HFF-Myc (cell line): ENCODE results near the gene OXT.
A peak's percentile ranks its signal among the peaks of the same experiment; 100 is the strongest.

Experiments
- DNase-seq: peaks from one replicate; pipeline ENCODE4 v3.0.0-alpha.2; 2011; ENCODE audit warnings: low read depth; ENCODE audit errors: extremely low read depth
- H3K4me3 ChIP-seq: replicated peaks from 2 replicates; pipeline ENCODE4 v1.5.1; 2011; ENCODE audit warnings: low read depth, mild to moderate bottlenecking, control low read depth, low read length
- CTCF ChIP-seq: IDR thresholded peaks from 2 replicates; pipeline ENCODE4 v1.5.1; 2012; ENCODE audit warnings: mild to moderate bottlenecking, low read depth, low read length, control low read depth; ENCODE audit errors: missing control alignments

The OXT gene

GRCh38 chr20:3106658-3107463, 35.4 kb downstream of the OXT start:
- DNase-seq, result no peak
- no peak overlapping the region for H3K4me3 ChIP-seq
- no peak for TF ChIP-seq CTCF

GRCh38 chr20:3107464-3108025, 36.1 kb downstream of the OXT start:
- H3K4me3 ChIP-seq, result no peak overlapping the region
- no peak for TF ChIP-seq CTCF
- DNase-seq, result no peak

GRCh38 chr20:3109350-3110302, 38.2 kb downstream of the OXT start:
- DNase-seq, result no peak
- H3K4me3 ChIP-seq, result no peak overlapping the region
- TF ChIP-seq CTCF, result no peak

- DNase-seq, result no peak
- no peak overlapping the region for H3K4me3 ChIP-seq
- TF ChIP-seq CTCF, result no peak
These were observed 40.1 kb downstream of the OXT start for GRCh38 chr20:3111507-3111906.

GRCh38 chr20:3111995-3112394, 40.6 kb downstream of the OXT start:
- TF ChIP-seq CTCF, result no peak
- no peak for DNase-seq
- no peak overlapping the region for H3K4me3 ChIP-seq

GRCh38 chr20:3115190-3116107, 44.0 kb downstream of the OXT start:
- no peak overlapping the region for H3K4me3 ChIP-seq
- TF ChIP-seq CTCF, result peak; percentile 79
- DNase-seq, result no peak
